Tibial artery (tissue), 4 donors: ENCODE measurements around the gene PKP4.

Experiments
- DNase-seq, 2 donors: peaks; one replicate each; pipeline ENCODE4 v3.0.0-alpha.2; 2019
- H3K27ac ChIP-seq, 2 donors: fragments of 200-600 bp; sonication (generic) in 1 of 2; 1 replicate in 1 of 2; 2 replicates in 1 of 2; pipeline ENCODE4 v1.5.1; 2018 to 2019; ENCODE audit warnings: mild to moderate bottlenecking in 1 of 2
- H3K27me3 ChIP-seq, 2 donors: fragments of 200-600 bp; sonication (generic) in 1 of 2; one replicate each; pipeline versions ENCODE4 v1.5.1 to v1.6.0; 2016 to 2019
- H3K36me3 ChIP-seq, 3 donors: fragments of 200-600 bp; sonication (generic) in 2 of 3; one replicate each; pipeline ENCODE4 v1.5.1; 2016 to 2019; ENCODE audit warnings: mild to moderate bottlenecking in 2 of 3
- H3K4me1 ChIP-seq, 4 donors: fragments of 200-600 bp; sonication (generic) in 2 of 4; 1 replicate in 3 of 4; 2 replicates in 1 of 4; pipeline ENCODE4 v1.5.1; 2016 to 2019
- H3K4me3 ChIP-seq, 2 donors: fragments of 200-600 bp; sonication (generic) in 1 of 2; 1 replicate in 1 of 2; 2 replicates in 1 of 2; pipeline ENCODE4 v1.5.1; 2018 to 2019; ENCODE audit warnings: mild to moderate bottlenecking in 2 of 2
- H3K9me3 ChIP-seq, 3 donors: fragments of 200-600 bp; sonication (generic) in 1 of 3; one replicate each; pipeline ENCODE4 v1.5.1; 2016 to 2019
- intact Hi-C: fragments of 100-400 bp; cut with DNase I; formaldehyde crosslinking; loops from one replicate; pipeline ENCODE4 v1.15.0; 2023; ENCODE audit warnings: low total_unique reads
- TF ChIP-seq, protein P1 (sequence below), 2 experiments: fragments of 200-600 bp in 1 of 2; fragments of 450-650 bp in 1 of 2; IDR thresholded peaks; one replicate each; pipeline ENCODE4 v1.5.1; 2017 to 2019; ENCODE audit warnings: antibody characterized with exemption in 2 of 2, mild to moderate bottlenecking in 1 of 2, moderate library complexity in 1 of 2

The PKP4 gene

DNA sequence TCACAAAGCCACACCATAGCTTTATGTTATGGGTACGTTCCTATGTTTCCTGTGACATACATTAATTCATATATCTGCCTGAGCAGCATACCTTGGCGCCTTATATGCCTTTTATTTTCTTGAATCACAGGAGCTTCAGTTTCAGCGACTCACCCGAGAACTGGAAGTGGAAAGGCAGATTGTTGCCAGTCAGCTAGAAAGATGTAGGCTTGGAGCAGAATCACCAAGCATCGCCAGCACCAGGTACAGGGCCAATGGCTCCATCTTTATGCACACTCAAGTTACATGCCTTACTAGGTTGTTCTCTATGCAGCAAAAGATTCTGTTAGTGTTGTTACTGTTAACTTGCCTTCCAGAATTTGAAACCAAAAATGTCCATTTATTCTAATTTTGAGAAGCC is 120.4 kb downstream of the PKP4 start:
- no peak for DNase-seq
- TF ChIP-seq, protein P1, sequence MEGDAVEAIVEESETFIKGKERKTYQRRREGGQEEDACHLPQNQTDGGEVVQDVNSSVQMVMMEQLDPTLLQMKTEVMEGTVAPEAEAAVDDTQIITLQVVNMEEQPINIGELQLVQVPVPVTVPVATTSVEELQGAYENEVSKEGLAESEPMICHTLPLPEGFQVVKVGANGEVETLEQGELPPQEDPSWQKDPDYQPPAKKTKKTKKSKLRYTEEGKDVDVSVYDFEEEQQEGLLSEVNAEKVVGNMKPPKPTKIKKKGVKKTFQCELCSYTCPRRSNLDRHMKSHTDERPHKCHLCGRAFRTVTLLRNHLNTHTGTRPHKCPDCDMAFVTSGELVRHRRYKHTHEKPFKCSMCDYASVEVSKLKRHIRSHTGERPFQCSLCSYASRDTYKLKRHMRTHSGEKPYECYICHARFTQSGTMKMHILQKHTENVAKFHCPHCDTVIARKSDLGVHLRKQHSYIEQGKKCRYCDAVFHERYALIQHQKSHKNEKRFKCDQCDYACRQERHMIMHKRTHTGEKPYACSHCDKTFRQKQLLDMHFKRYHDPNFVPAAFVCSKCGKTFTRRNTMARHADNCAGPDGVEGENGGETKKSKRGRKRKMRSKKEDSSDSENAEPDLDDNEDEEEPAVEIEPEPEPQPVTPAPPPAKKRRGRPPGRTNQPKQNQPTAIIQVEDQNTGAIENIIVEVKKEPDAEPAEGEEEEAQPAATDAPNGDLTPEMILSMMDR (IDR thresholded peaks at IDR 0.05) = no peak
- intact Hi-C loops = no loop called here

DNA sequence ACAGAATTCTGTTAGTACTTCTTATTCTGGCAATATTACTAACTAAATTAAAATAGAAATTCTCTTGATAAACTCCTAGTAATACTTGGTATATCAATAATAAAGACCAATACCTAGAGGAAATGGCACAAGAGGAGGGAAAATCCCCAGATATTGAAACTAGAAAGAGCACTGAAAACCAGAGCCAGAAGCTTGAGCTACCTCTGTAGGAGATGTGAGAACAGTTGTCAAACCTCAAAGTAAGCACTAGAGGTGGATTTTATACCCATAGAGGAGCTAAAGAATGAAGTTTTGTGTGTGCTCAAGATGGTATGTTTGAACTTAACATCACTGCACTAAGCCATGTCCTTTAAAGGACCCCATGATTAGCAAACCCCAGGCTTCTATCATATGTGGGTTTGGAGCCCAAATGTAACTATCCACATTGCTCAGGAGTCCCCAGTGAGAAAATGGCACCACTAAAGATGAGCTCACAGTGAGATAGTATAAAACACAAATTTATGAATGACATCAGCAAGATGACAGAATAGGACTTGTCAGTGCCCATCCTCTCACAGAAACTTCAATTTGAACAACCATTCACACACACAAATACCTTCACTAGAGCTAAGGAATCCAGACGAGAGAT is 122.1 kb downstream of the PKP4 start:
- Histone ChIP-seq H3K4me1 (no peaks in the 10 kb centered on the region), H3K27me3 (no peaks in the 10 kb centered on the region), H3K36me3 (peaks cover 0 to 18% (median 2%) of the 10 kb centered on the region in 3 donors), H3K9me3 (no peaks in the 10 kb centered on the region), H3K27ac (no peak overlapping the region), H3K4me3 (no peak overlapping the region)
- TF ChIP-seq, protein P1 (IDR thresholded peaks at IDR 0.05) = no peak
- intact Hi-C loops = no loop called here
- DNase-seq = no peak

More for the DNA sequence above, 120.4 kb downstream of the PKP4 start:
- H3K36me3 ChIP-seq = peaks cover 0 to 6% (median 0%) of the 10 kb centered on the region in 3 donors
- H3K27ac ChIP-seq = no peak overlapping the region
- H3K27me3 ChIP-seq = no peaks in the 10 kb centered on the region
- H3K4me3 ChIP-seq = no peak overlapping the region
- H3K9me3 ChIP-seq = no peaks in the 10 kb centered on the region
- H3K4me1 ChIP-seq = no peaks in the 10 kb centered on the region

DNA sequence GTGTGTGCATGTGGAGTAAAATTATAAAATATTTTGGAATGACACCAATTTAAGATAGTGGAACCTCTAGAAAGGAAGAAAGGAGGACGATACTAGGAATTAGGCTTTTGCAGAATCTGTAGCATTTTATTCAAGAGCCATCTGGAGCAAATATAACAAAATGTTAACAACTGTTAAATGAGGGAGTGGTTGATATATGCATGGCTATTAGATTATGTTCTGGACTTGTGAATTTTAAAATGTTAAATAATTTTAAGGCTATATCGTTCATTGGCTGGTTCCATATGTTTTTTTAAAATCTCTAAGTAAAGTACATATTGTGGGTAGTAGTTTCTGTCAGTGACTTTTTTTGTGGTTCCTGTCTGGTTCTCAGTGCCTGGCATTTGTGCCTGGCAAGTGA is 123.2 kb downstream of the PKP4 start:
- no peak overlapping the region for H3K4me3 ChIP-seq
- peaks cover 0 to 23% (median 8%) of the 10 kb centered on the region in 3 donors for H3K36me3 ChIP-seq
- no peak overlapping the region for H3K27ac ChIP-seq
- no peaks in the 10 kb centered on the region for H3K27me3 ChIP-seq
- TF ChIP-seq, protein P1 (IDR thresholded peaks at IDR 0.05) = no peak
- H3K4me1 ChIP-seq = no peaks in the 10 kb centered on the region
- DNase-seq = no peak
- H3K9me3 ChIP-seq = no peaks in the 10 kb centered on the region
- intact Hi-C loops = no loop called here

DNA sequence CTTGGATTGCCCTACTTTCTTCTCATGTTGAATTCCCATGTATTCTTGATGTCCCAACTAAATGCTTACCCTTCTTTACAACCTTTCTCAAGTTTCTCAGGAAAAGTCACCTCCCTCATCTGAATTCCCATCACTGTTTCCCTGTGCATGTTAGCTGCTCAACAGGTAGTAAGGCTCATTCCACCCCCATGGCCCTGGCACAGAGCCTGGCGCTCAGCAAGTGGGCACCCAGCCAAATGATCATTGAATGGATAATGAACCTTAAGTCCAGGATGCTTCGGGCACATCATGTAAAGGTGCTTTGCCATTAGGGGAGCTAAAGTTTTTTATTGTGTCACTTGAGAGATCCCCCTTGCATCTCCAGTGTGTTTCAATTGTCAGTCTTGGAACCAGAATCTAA is 124.0 kb downstream of the PKP4 start:
- Histone ChIP-seq H3K36me3 (peaks cover 0 to 23% (median 8%) of the 10 kb centered on the region in 3 donors), H3K4me3 (no peak overlapping the region), H3K4me1 (no peaks in the 10 kb centered on the region), H3K27ac (no peak overlapping the region), H3K27me3 (no peaks in the 10 kb centered on the region), H3K9me3 (no peaks in the 10 kb centered on the region)
- no peak for DNase-seq
- intact Hi-C loops = no loop called here
- TF ChIP-seq, protein P1 (IDR thresholded peaks at IDR 0.05) = no peak

DNA sequence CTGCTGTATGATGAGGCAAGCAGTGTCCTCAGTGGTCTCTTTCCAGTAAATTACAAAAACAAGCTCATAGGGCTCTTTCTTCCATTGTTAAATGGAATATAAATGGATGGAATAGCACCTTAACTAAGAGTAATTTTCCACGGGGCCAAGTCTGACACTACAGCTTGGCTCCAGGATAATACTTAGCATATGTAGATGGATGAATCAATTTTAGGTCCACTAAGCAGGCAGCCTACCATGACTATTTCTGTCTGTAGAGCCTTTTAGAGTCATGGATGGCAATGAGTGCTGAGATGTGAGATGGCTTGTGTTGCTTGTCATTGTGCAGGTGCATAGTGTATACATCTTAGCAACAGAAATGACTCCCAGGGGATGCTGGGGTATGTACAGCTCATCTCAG is 125.9 kb downstream of the PKP4 start:
- Histone ChIP-seq H3K36me3 (peaks cover 0 to 23% (median 8%) of the 10 kb centered on the region in 3 donors), H3K4me1 (no peaks in the 10 kb centered on the region), H3K27me3 (no peaks in the 10 kb centered on the region), H3K4me3 (no peak overlapping the region), H3K27ac (no peak overlapping the region), H3K9me3 (no peaks in the 10 kb centered on the region)
- DNase-seq = no peak
- intact Hi-C loops = no loop called here
- TF ChIP-seq, protein P1 (IDR thresholded peaks at IDR 0.05) = no peak
